Endodermal cell (in vitro differentiated cells): ENCODE measurements around the gene FRMPD4. TPM values are rescaled to one million over a fixed set of nuclear protein-coding genes. Genes with fewer than 3 reads are reported as not detected.

ENCODE experiments used
- DNase-seq: peaks from one replicate; pipeline ENCODE4 v3.0.0-alpha.2; 2017
- H3K27ac ChIP-seq: 2 replicates; pipeline ENCODE4 v1.5.1; 2013; ENCODE audit warnings: mild to moderate bottlenecking, low read depth, low read length, moderate library complexity
- H3K27me3 ChIP-seq: 2 replicates; pipeline ENCODE4 v1.6.1; 2013; ENCODE audit warnings: mild to moderate bottlenecking, low read length, moderate library complexity; ENCODE audit not compliant: insufficient read depth, control insufficient read depth, poor library complexity, severe bottlenecking
- H3K36me3 ChIP-seq: 2 replicates; pipeline ENCODE4 v1.7.0; 2013; ENCODE audit warnings: mild to moderate bottlenecking, low read length, moderate library complexity; ENCODE audit not compliant: control insufficient read depth, insufficient read depth
- H3K4me1 ChIP-seq: one replicate; pipeline ENCODE4 v1.7.0; 2013; ENCODE audit warnings: low read length; ENCODE audit not compliant: control insufficient read depth, insufficient read depth
- H3K4me3 ChIP-seq: 2 replicates; pipeline ENCODE4 v1.5.1; 2013; ENCODE audit warnings: mild to moderate bottlenecking, low read length, moderate library complexity
- H3K9ac ChIP-seq: 2 replicates; pipeline ENCODE4 v1.6.1; 2013; ENCODE audit warnings: mild to moderate bottlenecking, low read length, moderate library complexity; ENCODE audit not compliant: poor library complexity, severe bottlenecking; ENCODE audit errors: extremely low read depth
- H3K9me3 ChIP-seq: 2 replicates; pipeline ENCODE4 v1.6.1; 2013; ENCODE audit warnings: mild to moderate bottlenecking, low read length, moderate library complexity; ENCODE audit not compliant: control insufficient read depth
- H3K27ac Mint-ChIP-seq: 2 replicates; pipeline ENCODE4 v1.8.0; 2020; ENCODE audit warnings: mixed read lengths
- H3K27me3 Mint-ChIP-seq: 2 replicates; pipeline ENCODE4 v1.8.0; 2021; ENCODE audit warnings: mild to moderate bottlenecking, mixed read lengths; ENCODE audit not compliant: insufficient read depth
- H3K36me3 Mint-ChIP-seq: 2 replicates; pipeline ENCODE4 v1.8.0; 2020; ENCODE audit warnings: low read depth, mixed read lengths
- H3K4me1 Mint-ChIP-seq: 2 replicates; pipeline ENCODE4 v1.8.0; 2020; ENCODE audit warnings: mixed read lengths
- H3K4me3 Mint-ChIP-seq: 2 replicates; pipeline ENCODE4 v1.8.0; 2020; ENCODE audit warnings: mild to moderate bottlenecking, moderate library complexity, mixed read lengths
- H3K9me3 Mint-ChIP-seq: 2 replicates; pipeline ENCODE4 v1.8.0; 2020; ENCODE audit warnings: mild to moderate bottlenecking, mixed read lengths
- CTCF ChIP-seq: fragments of 200-600 bp; sonication (generic); conservative IDR thresholded peaks from 2 replicates; pipeline ENCODE4 v1.5.0; 2021; ENCODE audit warnings: antibody characterized with exemption, mild to moderate bottlenecking
- WGBS, 2 experiments: methylation state at CpG; one replicate each; pipeline versions ENCODE4 v1.1.5 to v1.1.7; 2013; ENCODE audit warnings: missing lambda C conversion rate in 2 of 2, mixed read lengths in 1 of 2; ENCODE audit not compliant: insufficient coverage in 1 of 2, insufficient read length in 1 of 2; 5-methylcytosine and 5-hydroxymethylcytosine counted together
- total RNA-seq, 2 donors: library from RNA; stranded (reverse); fragmentation: NEBNext Ultra II Directional in 1 of 2; extraction: Animal tissue kit (Norgen Biotek cat#: 25700) in 1 of 2; gene quantifications; 2 replicates in 1 of 2; 3 replicates in 1 of 2; pipeline ENCODE4 v1.2.1, GENCODE V29; 2021

The FRMPD4 gene
- total RNA-seq, 2 donors from 2014 or later: 0.09 to 0.81 TPM

GRCh38 chrX:12241026-12241425, 102.8 kb downstream of the FRMPD4 start:
- H3K4me1 ChIP-seq: no peaks in the 10 kb centered on the region
- no peak overlapping the region for H3K27ac Mint-ChIP-seq
- no peak overlapping the region for H3K27ac ChIP-seq
- no peak overlapping the region for H3K4me3 Mint-ChIP-seq
- TF ChIP-seq CTCF: no peak
- WGBS, 2 experiments: 100% methylated on average over 2 of the region's 2 CpGs; no CpG with 5 or more reads in 1 of the 2 experiments
- no peaks in the 10 kb centered on the region for H3K9me3 Mint-ChIP-seq
- H3K9ac ChIP-seq: no peak overlapping the region
- H3K36me3 ChIP-seq: no peaks in the 10 kb centered on the region
- H3K36me3 Mint-ChIP-seq: no peaks in the 10 kb centered on the region
- H3K9me3 ChIP-seq: no peaks in the 10 kb centered on the region
- no peak overlapping the region for H3K4me3 ChIP-seq
- no peaks in the 10 kb centered on the region for H3K27me3 Mint-ChIP-seq
- peaks cover 16% of the 10 kb centered on the region for H3K4me1 Mint-ChIP-seq
- DNase-seq: no peak
- no peaks in the 10 kb centered on the region for H3K27me3 ChIP-seq

- H3K27ac Mint-ChIP-seq: no peak overlapping the region
- no peak overlapping the region for H3K4me3 Mint-ChIP-seq
- peaks cover 23% of the 10 kb centered on the region for H3K4me1 Mint-ChIP-seq
- no peaks in the 10 kb centered on the region for H3K27me3 Mint-ChIP-seq
- Histone ChIP-seq H3K9ac (no peak overlapping the region), H3K4me1 (no peaks in the 10 kb centered on the region), H3K27ac (no peak overlapping the region), H3K36me3 (no peaks in the 10 kb centered on the region), H3K9me3 (no peaks in the 10 kb centered on the region), H3K27me3 (no peaks in the 10 kb centered on the region), H3K4me3 (no peak overlapping the region)
- no peak for DNase-seq
- peaks cover 3% of the 10 kb centered on the region for H3K9me3 Mint-ChIP-seq
- WGBS, 2 experiments: 80 to 92% methylated on average over 1 to 5 of the region's 5 CpGs
- no peaks in the 10 kb centered on the region for H3K36me3 Mint-ChIP-seq
- TF ChIP-seq CTCF: no peak
Measured at GRCh38 chrX:12245650-12246645, 107.7 kb downstream of the FRMPD4 start.

DNA sequence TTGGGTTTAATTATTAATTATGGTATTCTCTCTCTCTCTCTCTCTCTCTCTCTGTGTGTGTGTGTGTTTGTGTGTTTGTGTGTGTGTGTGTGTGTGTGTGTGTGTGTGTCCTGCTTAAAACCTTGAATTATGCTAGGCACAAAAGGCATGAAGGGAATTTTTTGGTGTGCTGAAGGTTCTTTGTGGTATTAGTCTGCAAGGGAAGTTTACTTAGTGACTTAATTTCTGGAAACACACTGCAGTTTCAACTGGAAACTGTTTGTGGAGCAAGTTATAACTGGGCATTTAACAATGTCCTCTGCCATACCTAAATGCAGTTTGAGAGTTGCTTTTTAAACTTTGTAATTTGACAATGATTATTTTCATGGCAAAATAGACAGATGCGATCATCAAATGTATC, 111.7 kb downstream of the FRMPD4 start:
- H3K9me3 ChIP-seq: no peaks in the 10 kb centered on the region
- H3K36me3 ChIP-seq: no peaks in the 10 kb centered on the region
- Mint-ChIP-seq H3K9me3 (peaks cover 3% of the 10 kb centered on the region), H3K36me3 (no peaks in the 10 kb centered on the region), H3K4me3 (no peak overlapping the region), H3K4me1 (peaks cover 13% of the 10 kb centered on the region), H3K27me3 (no peaks in the 10 kb centered on the region), H3K27ac (no peak overlapping the region)
- WGBS, 2 experiments: 100% methylated on average over 1 of the region's 1 CpG; no CpG with 5 or more reads in 1 of the 2 experiments
- no peaks in the 10 kb centered on the region for H3K4me1 ChIP-seq
- no peak for TF ChIP-seq CTCF
- H3K4me3 ChIP-seq: no peak overlapping the region
- no peak overlapping the region for H3K9ac ChIP-seq
- no peaks in the 10 kb centered on the region for H3K27me3 ChIP-seq
- no peak for DNase-seq
- no peak overlapping the region for H3K27ac ChIP-seq
